Measurements from ENCODE around the gene TAF3.

TAF3 gene

GRCh38 chr10:7795605-7796004 lies 22.7 kb upstream of the TAF3 start:
- Histone ChIP-seq H3K27me3 (no peaks in the 10 kb centered on the region), H3K4me3 (ENCODE audit: low read depth, low read length) (no peak overlapping the region), H3K36me3 (peaks cover 57% of the 10 kb centered on the region), H3K4me1 (no peaks in the 10 kb centered on the region), H3K9me3 (no peaks in the 10 kb centered on the region)
- DNase-seq, result no peak
- TF ChIP-seq, protein P1, sequence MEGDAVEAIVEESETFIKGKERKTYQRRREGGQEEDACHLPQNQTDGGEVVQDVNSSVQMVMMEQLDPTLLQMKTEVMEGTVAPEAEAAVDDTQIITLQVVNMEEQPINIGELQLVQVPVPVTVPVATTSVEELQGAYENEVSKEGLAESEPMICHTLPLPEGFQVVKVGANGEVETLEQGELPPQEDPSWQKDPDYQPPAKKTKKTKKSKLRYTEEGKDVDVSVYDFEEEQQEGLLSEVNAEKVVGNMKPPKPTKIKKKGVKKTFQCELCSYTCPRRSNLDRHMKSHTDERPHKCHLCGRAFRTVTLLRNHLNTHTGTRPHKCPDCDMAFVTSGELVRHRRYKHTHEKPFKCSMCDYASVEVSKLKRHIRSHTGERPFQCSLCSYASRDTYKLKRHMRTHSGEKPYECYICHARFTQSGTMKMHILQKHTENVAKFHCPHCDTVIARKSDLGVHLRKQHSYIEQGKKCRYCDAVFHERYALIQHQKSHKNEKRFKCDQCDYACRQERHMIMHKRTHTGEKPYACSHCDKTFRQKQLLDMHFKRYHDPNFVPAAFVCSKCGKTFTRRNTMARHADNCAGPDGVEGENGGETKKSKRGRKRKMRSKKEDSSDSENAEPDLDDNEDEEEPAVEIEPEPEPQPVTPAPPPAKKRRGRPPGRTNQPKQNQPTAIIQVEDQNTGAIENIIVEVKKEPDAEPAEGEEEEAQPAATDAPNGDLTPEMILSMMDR (IDR thresholded peaks at IDR 0.05; ENCODE audit: low read depth, low read length), result no peak

- Histone ChIP-seq H3K27me3 (no peaks in the 10 kb centered on the region), H3K4me3 (ENCODE audit: low read depth, low read length) (no peak overlapping the region), H3K9me3 (no peaks in the 10 kb centered on the region), H3K4me1 (no peaks in the 10 kb centered on the region), H3K36me3 (peaks cover 64% of the 10 kb centered on the region)
- TF ChIP-seq, protein P1 (IDR thresholded peaks at IDR 0.05; ENCODE audit: low read depth, low read length), result no peak
- no peak for DNase-seq
These were observed 20.7 kb upstream of the TAF3 start for GRCh38 chr10:7797582-7797981.

DNA sequence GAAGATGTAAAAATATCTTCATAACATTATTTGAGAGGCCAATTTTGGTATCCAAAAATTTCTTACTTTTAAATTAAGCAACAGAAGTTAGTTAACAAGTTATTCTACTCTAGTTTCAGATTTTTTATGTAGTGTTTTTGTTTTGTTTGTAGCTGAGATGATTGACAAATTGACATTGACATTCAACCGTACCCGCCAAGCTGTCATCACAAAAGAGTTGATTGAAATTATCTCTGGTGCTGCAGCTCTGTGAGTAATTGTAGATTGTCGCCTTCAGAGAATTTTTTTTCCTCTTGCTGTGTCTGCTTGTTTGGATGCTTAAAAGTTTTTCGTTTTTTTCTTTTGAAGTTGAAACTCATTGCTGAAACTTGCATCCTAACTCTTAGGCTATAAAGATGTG lies 15.7 kb upstream of the TAF3 start:
- TF ChIP-seq, protein P1 (IDR thresholded peaks at IDR 0.05; ENCODE audit: low read depth, low read length), result no peak
- Histone ChIP-seq H3K27me3 (no peaks in the 10 kb centered on the region), H3K4me3 (ENCODE audit: low read depth, low read length) (no peak overlapping the region), H3K36me3 (peaks cover 89% of the 10 kb centered on the region), H3K4me1 (no peaks in the 10 kb centered on the region), H3K9me3 (no peaks in the 10 kb centered on the region)
- DNase-seq, result no peak

GRCh38 chr10:7804216-7804615 lies 14.1 kb upstream of the TAF3 start:
- Histone ChIP-seq H3K4me3 (ENCODE audit: low read depth, low read length) (no peak overlapping the region), H3K27me3 (no peaks in the 10 kb centered on the region), H3K36me3 (peaks cover 81% of the 10 kb centered on the region), H3K4me1 (no peaks in the 10 kb centered on the region), H3K9me3 (no peaks in the 10 kb centered on the region)
- TF ChIP-seq, protein P1 (IDR thresholded peaks at IDR 0.05; ENCODE audit: low read depth, low read length), result no peak
- no peak for DNase-seq

GRCh38 chr10:7804741-7805140 lies 13.6 kb upstream of the TAF3 start:
- DNase-seq, result no peak
- H3K4me1 ChIP-seq, result no peaks in the 10 kb centered on the region
- no peaks in the 10 kb centered on the region for H3K9me3 ChIP-seq
- TF ChIP-seq, protein P1 (IDR thresholded peaks at IDR 0.05; ENCODE audit: low read depth, low read length), result no peak
- no peaks in the 10 kb centered on the region for H3K27me3 ChIP-seq
- H3K36me3 ChIP-seq, result peaks cover 75% of the 10 kb centered on the region
- H3K4me3 ChIP-seq (ENCODE audit: low read depth, low read length), result no peak overlapping the region

GRCh38 chr10:7808686-7809267 lies 9.5 kb upstream of the TAF3 start:
- no peak overlapping the region for H3K4me3 ChIP-seq (ENCODE audit: low read depth, low read length)
- no peaks in the 10 kb centered on the region for H3K27me3 ChIP-seq
- TF ChIP-seq, protein P1 (IDR thresholded peaks at IDR 0.05; ENCODE audit: low read depth, low read length), result no peak
- H3K36me3 ChIP-seq, result peaks cover 36% of the 10 kb centered on the region
- no peaks in the 10 kb centered on the region; the same call in 1 of the 2 replicates for H3K4me1 ChIP-seq
- H3K9me3 ChIP-seq, result no peaks in the 10 kb centered on the region
- DNase-seq, result no peak

Measured in BE2C (cell line).